Measurements from ENCODE around the gene ZNF106.
A peak's percentile ranks its signal among the peaks of the same experiment; 100 is the strongest.

The ZNF106 gene

DNA sequence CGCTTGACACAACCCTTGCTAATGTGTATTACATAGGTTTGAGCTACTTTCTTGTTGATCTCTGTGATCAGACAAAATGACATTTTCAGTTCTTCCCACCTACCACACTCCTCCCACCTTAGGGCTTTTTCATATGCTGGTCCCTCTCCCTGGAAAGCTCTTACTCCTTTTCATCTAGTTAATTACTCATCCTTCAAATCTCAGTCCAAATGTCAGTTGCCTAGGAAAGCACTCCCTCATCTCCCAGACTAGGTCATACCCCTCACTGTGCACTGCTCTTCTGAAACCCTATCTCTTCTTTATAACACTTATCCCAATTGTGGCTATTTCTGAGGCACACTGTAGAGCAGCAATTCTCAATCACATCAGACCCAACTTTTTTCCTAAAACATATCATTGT is 7.3 kb downstream of the ZNF106 start:
- no peak for DNase-seq
- H3K4me3 ChIP-seq (ENCODE audit: control insufficient read depth in 1 of 7, extremely low read depth in 1 of 7, insufficient read depth in 4 of 7, low read depth in 2 of 7, low read length in 6 of 7) = no peak overlapping the region
- H3K9me3 ChIP-seq (ENCODE audit: control extremely low read depth in 1 of 5, control insufficient read depth in 4 of 5, insufficient read depth in 2 of 5, low read depth in 1 of 5, low read length in 4 of 5) = peaks cover 0 to 7% (median 0%) of the 10 kb centered on the region in 5 experiments
- POLR2A ChIA-PET = no interaction called here
- 100% methylated on average over 1 of the region's 1 CpG for WGBS (ENCODE audit: insufficient coverage)
- H3K36me3 ChIP-seq (ENCODE audit: control insufficient read depth in 4 of 4, insufficient read depth in 4 of 4, low read length in 3 of 4) = peaks cover 0 to 11% (median 10%) of the 10 kb centered on the region in 4 experiments
- no peaks in the 10 kb centered on the region for H3K27me3 ChIP-seq (replicated peaks in 2 of 5; ENCODE audit: control insufficient read depth in 4 of 5, insufficient read depth in 5 of 5, low read length in 4 of 5)
- H3K4me1 ChIP-seq (ENCODE audit: control extremely low read depth in 1 of 4, control insufficient read depth in 4 of 4, insufficient read depth in 4 of 4, low read length in 3 of 4) = no peaks in the 10 kb centered on the region
- CTCF ChIA-PET = interaction anchor here (1.2 to 2.3 kb wide), 2 partner anchors 8 kb away, joined by 3 to 6 read pairs; partner anchors contain the start of gene ZNF106
- H3K27ac ChIP-seq (ENCODE audit: insufficient read depth in 1 of 2, low read depth in 1 of 2, low read length in 2 of 2, poor library complexity in 1 of 2, severe bottlenecking in 2 of 2) = no peak overlapping the region

DNA sequence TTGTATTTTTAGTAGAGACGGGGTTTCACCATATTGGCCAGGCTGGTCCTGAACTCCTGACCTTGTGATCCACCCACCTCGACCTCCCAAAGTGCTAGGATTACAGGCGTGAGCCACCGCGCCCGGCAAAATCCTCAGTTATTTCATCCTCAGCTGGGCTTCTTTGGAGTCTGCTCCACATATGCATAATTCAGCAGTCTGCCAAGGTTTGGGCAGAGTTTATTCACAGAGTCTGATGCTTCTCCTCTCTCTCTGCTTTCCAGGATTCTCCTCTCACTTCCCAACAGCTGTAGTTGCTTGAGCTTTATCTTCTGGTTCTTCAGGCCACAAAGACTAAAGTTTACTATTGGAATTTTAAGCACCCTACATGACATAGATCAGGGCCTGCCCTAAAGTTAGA is 8.2 kb downstream of the ZNF106 start:
- Histone ChIP-seq H3K36me3 (ENCODE audit: control insufficient read depth in 4 of 4, insufficient read depth in 4 of 4, low read length in 3 of 4) (peaks cover 0 to 11% (median 10%) of the 10 kb centered on the region in 4 experiments), H3K4me1 (ENCODE audit: control extremely low read depth in 1 of 4, control insufficient read depth in 4 of 4, insufficient read depth in 4 of 4, low read length in 3 of 4) (no peaks in the 10 kb centered on the region), H3K27me3 (replicated peaks in 2 of 5; ENCODE audit: control insufficient read depth in 4 of 5, insufficient read depth in 5 of 5, low read length in 4 of 5) (no peaks in the 10 kb centered on the region), H3K4me3 (ENCODE audit: control insufficient read depth in 1 of 7, extremely low read depth in 1 of 7, insufficient read depth in 4 of 7, low read depth in 2 of 7, low read length in 6 of 7) (no peak overlapping the region), H3K9me3 (ENCODE audit: control extremely low read depth in 1 of 5, control insufficient read depth in 4 of 5, insufficient read depth in 2 of 5, low read depth in 1 of 5, low read length in 4 of 5) (peaks cover 0 to 7% (median 0%) of the 10 kb centered on the region in 5 experiments), H3K27ac (ENCODE audit: insufficient read depth in 1 of 2, low read depth in 1 of 2, low read length in 2 of 2, poor library complexity in 1 of 2, severe bottlenecking in 2 of 2) (no peak overlapping the region)
- ChIA-PET POLR2A (no interaction called here), CTCF (interaction anchor here (1.2 kb wide), 1 partner anchor 9 kb away, joined by 3 read pairs; the partner anchor contains the start of gene ZNF106)
- DNase-seq = no peak
- WGBS (ENCODE audit: insufficient coverage) = 96% methylated on average over 6 of the region's 6 CpGs

GRCh38 chr15:42474827-42475226 is 16.1 kb downstream of the ZNF106 start:
- H3K27ac ChIP-seq (ENCODE audit: insufficient read depth in 1 of 2, low read depth in 1 of 2, low read length in 2 of 2, poor library complexity in 1 of 2, severe bottlenecking in 2 of 2) = peak overlapping the region in 1 of 2 experiments; percentile 46
- ChIA-PET POLR2A (no interaction called here), CTCF (interaction anchor here (0.8 to 1.8 kb wide), 2 partner anchors 10 to 17 kb away, joined by 3 to 6 read pairs; no protein-coding TSS in a partner anchor)
- H3K27me3 ChIP-seq (replicated peaks in 2 of 5; ENCODE audit: control insufficient read depth in 4 of 5, insufficient read depth in 5 of 5, low read length in 4 of 5) = no peaks in the 10 kb centered on the region
- peak; percentile 35 to 78 (median 68) for DNase-seq
- peaks cover 0 to 7% (median 4%) of the 10 kb centered on the region in 4 experiments for H3K36me3 ChIP-seq (ENCODE audit: control insufficient read depth in 4 of 4, insufficient read depth in 4 of 4, low read length in 3 of 4)
- no peaks in the 10 kb centered on the region for H3K9me3 ChIP-seq (ENCODE audit: control extremely low read depth in 1 of 5, control insufficient read depth in 4 of 5, insufficient read depth in 2 of 5, low read depth in 1 of 5, low read length in 4 of 5)
- no peak overlapping the region for H3K4me3 ChIP-seq (ENCODE audit: control insufficient read depth in 1 of 7, extremely low read depth in 1 of 7, insufficient read depth in 4 of 7, low read depth in 2 of 7, low read length in 6 of 7)
- WGBS (ENCODE audit: insufficient coverage) = 100% methylated on average over 1 of the region's 2 CpGs
- peaks cover 0 to 12% (median 5%) of the 10 kb centered on the region in 4 experiments for H3K4me1 ChIP-seq (ENCODE audit: control extremely low read depth in 1 of 4, control insufficient read depth in 4 of 4, insufficient read depth in 4 of 4, low read length in 3 of 4)

- no peak for DNase-seq
- H3K36me3 ChIP-seq (ENCODE audit: control insufficient read depth in 4 of 4, insufficient read depth in 4 of 4, low read length in 3 of 4) = peaks cover 0 to 15% (median 5%) of the 10 kb centered on the region in 4 experiments
Observed at GRCh38 chr15:42471002-42471401, 19.9 kb downstream of the ZNF106 start.

DNA sequence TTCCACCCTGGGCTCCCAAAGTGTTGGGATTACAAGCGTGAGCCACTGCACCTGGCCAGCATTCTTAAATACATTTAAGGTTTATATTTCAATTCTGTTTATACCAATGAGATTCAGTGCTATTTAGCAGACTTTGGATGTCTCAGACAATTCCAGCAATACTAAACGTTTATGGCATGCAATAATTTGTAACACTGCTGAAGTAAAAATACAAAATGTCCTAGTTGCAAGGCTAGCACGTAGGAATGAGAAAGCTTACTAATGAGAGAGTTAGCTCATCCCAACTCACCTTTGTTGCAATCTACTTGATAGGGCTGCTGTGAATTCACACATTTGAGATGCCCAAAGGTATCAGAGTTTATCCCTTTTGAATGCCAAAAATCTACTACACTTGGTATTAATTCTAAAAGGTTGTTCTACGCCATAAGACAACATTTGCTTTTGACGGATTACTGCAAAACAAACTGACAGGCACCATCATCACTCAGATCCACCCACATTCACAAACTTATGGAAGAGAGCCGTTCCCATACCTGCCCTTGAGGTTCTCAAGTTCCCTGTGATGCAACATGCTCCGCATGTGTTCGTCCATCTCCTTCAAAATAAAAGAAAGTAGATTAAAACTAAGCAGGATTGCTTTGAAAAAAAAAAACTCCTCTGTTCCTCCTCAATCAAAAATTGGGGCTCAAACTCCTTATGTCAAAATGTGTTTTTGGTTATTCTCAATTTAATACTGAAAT is 25.3 kb downstream of the ZNF106 start:
- peaks cover 3 to 26% (median 12%) of the 10 kb centered on the region in 4 experiments for H3K36me3 ChIP-seq (ENCODE audit: control insufficient read depth in 4 of 4, insufficient read depth in 4 of 4, low read length in 3 of 4)
- 96% methylated on average over 5 of the region's 8 CpGs for WGBS (ENCODE audit: insufficient coverage)
- CTCF ChIA-PET = no interaction called here

More at GRCh38 chr15:42471002-42471401, 19.9 kb downstream of the ZNF106 start:
- H3K4me3 ChIP-seq (ENCODE audit: control insufficient read depth in 1 of 7, extremely low read depth in 1 of 7, insufficient read depth in 4 of 7, low read depth in 2 of 7, low read length in 6 of 7) = no peak overlapping the region
- ChIA-PET POLR2A (no interaction called here), CTCF (interaction anchor here (1.0 to 1.7 kb wide), 6 partner anchors 9 to 181 kb away, joined by 3 to 8 read pairs (median 4); partner anchors contain the start of genes SNAP23 and ZNF106)
- no peak overlapping the region for H3K27ac ChIP-seq (ENCODE audit: insufficient read depth in 1 of 2, low read depth in 1 of 2, low read length in 2 of 2, poor library complexity in 1 of 2, severe bottlenecking in 2 of 2)
- no peaks in the 10 kb centered on the region for H3K27me3 ChIP-seq (replicated peaks in 2 of 5; ENCODE audit: control insufficient read depth in 4 of 5, insufficient read depth in 5 of 5, low read length in 4 of 5)
- peaks cover 0 to 12% (median 4%) of the 10 kb centered on the region in 4 experiments for H3K4me1 ChIP-seq (ENCODE audit: control extremely low read depth in 1 of 4, control insufficient read depth in 4 of 4, insufficient read depth in 4 of 4, low read length in 3 of 4)
- H3K9me3 ChIP-seq (ENCODE audit: control extremely low read depth in 1 of 5, control insufficient read depth in 4 of 5, insufficient read depth in 2 of 5, low read depth in 1 of 5, low read length in 4 of 5) = no peaks in the 10 kb centered on the region
- WGBS (ENCODE audit: insufficient coverage) = 64% methylated on average over 3 of the region's 3 CpGs

DNA sequence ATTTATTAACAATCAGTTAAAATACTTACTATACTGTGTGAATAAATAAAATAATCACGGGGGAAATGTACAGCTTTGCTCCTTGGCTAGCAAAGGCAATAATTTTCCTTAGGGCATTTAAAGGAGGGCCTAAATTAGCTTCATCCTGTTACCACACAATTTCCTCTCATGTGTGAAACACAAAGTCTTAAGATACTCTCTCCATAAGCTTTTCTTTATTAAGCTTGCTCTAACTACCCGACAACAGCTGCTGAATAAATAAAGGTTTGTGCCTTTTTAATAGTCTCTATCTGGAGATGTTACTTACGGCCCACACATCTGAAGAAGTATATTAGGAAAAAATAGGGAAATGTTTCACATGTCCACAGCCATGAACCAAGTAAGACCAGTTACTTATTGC is 29.7 kb downstream of the ZNF106 start:
- 100% methylated on average over 1 of the region's 3 CpGs for WGBS (ENCODE audit: insufficient coverage)
- ChIA-PET POLR2A (no interaction called here), CTCF (interaction anchor here (1.1 to 1.7 kb wide), 2 partner anchors 8 to 11 kb away, joined by 3 to 8 read pairs; no protein-coding TSS in a partner anchor)
- Histone ChIP-seq H3K4me3 (ENCODE audit: control insufficient read depth in 1 of 7, extremely low read depth in 1 of 7, insufficient read depth in 4 of 7, low read depth in 2 of 7, low read length in 6 of 7) (no peak overlapping the region), H3K9me3 (ENCODE audit: control extremely low read depth in 1 of 5, control insufficient read depth in 4 of 5, insufficient read depth in 2 of 5, low read depth in 1 of 5, low read length in 4 of 5) (no peaks in the 10 kb centered on the region), H3K36me3 (ENCODE audit: control insufficient read depth in 4 of 4, insufficient read depth in 4 of 4, low read length in 3 of 4) (peaks cover 0 to 21% (median 11%) of the 10 kb centered on the region in 4 experiments), H3K4me1 (ENCODE audit: control extremely low read depth in 1 of 4, control insufficient read depth in 4 of 4, insufficient read depth in 4 of 4, low read length in 3 of 4) (peaks cover 0 to 5% (median 0%) of the 10 kb centered on the region in 4 experiments), H3K27me3 (replicated peaks in 2 of 5; ENCODE audit: control insufficient read depth in 4 of 5, insufficient read depth in 5 of 5, low read length in 4 of 5) (no peaks in the 10 kb centered on the region), H3K27ac (ENCODE audit: insufficient read depth in 1 of 2, low read depth in 1 of 2, low read length in 2 of 2, poor library complexity in 1 of 2, severe bottlenecking in 2 of 2) (no peak overlapping the region)
- DNase-seq = no peak

More for the DNA sequence above, 25.3 kb downstream of the ZNF106 start:
- no peak overlapping the region for H3K27ac ChIP-seq (ENCODE audit: insufficient read depth in 1 of 2, low read depth in 1 of 2, low read length in 2 of 2, poor library complexity in 1 of 2, severe bottlenecking in 2 of 2)
- POLR2A ChIA-PET = no interaction called here
- H3K4me3 ChIP-seq (ENCODE audit: control insufficient read depth in 1 of 7, extremely low read depth in 1 of 7, insufficient read depth in 4 of 7, low read depth in 2 of 7, low read length in 6 of 7) = no peak overlapping the region
- H3K4me1 ChIP-seq (ENCODE audit: control extremely low read depth in 1 of 4, control insufficient read depth in 4 of 4, insufficient read depth in 4 of 4, low read length in 3 of 4) = no peaks in the 10 kb centered on the region
- H3K27me3 ChIP-seq (replicated peaks in 2 of 5; ENCODE audit: control insufficient read depth in 4 of 5, insufficient read depth in 5 of 5, low read length in 4 of 5) = no peaks in the 10 kb centered on the region
- no peak for DNase-seq
- no peaks in the 10 kb centered on the region for H3K9me3 ChIP-seq (ENCODE audit: control extremely low read depth in 1 of 5, control insufficient read depth in 4 of 5, insufficient read depth in 2 of 5, low read depth in 1 of 5, low read length in 4 of 5)

Data from common myeloid progenitor, CD34-positive (primary cell).